Renal cortical epithelial cell (primary cell): ENCODE data around the gene NES. TPM values are rescaled to one million over a fixed set of nuclear protein-coding genes. Genes with fewer than 3 reads are reported as not detected.

Source experiments
- DNase-seq: peaks from one replicate; pipeline ENCODE4 v3.0.0-alpha.2; 2011; ENCODE audit warnings: low read depth
- total RNA-seq: library from RNA; depleted of rRNA; stranded (reverse); fragments of >200 nt; gene quantifications from 2 replicates; pipeline ENCODE4 v1.2.3, GENCODE V29; 2014

The NES gene
- total RNA-seq, 1 donor from 2014 or later, result 1.6 TPM

- no peak for DNase-seq
Observed at GRCh38 chr1:156663178-156663577, 14.0 kb downstream of the NES start.

DNA sequence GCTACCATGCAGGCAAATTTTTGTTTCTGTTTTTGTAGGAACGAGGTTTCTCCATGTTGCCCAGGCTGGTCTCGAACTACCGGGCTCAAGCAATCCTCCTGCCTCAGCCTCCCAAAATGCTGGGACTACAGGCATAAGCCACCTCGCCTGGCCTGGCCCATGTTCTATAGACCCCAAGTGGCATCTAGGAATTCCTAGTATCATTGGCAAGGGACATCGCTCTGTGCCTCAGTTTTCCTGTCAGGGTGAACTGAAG, 14.5 kb downstream of the NES start:
- no peak for DNase-seq

- DNase-seq, result no peak
Observed at GRCh38 chr1:156662005-156662799, 15.0 kb downstream of the NES start.

- no peak for DNase-seq
Observed at GRCh38 chr1:156660752-156661112, 16.5 kb downstream of the NES start.

DNA sequence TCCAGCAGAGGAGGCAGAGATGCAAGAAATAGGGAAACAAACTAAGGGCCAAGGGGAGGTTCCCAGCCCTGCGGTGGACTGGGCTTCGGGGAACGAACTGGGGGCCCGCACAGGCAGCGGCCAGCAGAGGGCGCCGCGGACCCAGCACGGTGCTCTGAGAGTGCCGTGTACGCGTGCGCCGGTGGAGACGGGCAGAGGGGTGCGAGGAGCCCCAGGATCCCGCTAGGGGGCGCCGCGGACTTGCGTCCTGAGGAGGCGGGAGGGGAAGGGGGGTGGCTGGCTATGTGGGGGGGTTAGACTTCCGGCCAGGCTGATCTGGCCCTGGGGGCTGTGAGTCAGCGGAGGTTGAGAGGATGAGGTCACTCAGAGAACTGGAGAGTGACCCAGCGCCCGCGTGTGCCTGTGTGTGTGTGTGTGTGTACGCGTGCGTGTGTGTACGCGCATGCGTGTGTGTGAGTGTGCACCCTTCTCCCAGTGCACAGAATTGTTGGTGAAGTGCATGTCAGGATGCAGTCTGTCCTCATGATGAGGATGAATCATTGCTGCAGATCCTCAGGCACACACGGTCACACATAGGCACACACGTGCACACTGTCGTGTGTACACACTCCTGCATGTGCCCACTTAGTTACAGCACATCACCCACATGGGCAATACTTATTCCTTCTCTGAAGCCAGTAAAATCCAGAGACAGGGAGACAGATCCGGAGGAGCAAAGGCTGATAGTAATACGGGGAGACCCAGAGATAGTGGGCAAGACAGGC, 17.0 kb downstream of the NES start:
- DNase-seq, result peak; percentile 89

DNA sequence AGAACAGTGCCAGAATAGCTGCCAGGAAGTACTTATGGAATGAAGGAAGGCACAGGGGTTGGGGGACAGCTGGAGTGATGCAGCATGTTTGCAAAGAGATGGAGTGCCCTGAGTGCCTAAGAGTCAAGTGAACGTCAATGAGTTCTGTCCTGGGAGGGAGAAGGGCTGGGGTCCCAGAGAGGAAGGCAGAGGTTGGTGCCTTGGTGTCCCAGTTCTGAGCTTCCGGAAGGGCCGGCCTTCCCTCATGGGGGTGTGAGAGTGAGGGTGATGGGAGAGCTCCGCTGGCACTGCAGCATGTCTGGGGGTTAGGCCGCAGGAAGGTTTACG, 17.6 kb downstream of the NES start:
- DNase-seq, result no peak

GRCh38 chr1:156658945-156659574, 18.1 kb downstream of the NES start:
- no peak for DNase-seq

DNA sequence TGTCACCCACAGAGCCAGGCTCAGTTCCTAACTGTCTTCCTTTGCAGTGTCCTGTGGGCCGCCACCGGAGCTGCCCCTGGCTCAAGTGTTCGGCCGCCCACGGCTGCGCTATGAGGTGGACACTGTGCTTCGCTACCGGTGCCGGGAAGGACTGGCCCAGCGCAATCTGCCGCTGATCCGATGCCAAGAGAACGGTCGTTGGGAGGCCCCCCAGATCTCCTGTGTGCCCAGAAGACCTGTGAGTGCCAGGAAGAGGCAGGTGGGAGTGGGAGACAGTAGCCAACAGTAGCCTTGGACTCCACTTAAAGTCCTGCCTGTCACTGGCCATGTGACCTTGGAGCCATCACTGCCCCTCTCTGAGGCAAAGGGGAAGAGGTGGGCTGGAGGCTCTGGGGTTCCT, 18.7 kb downstream of the NES start:
- DNase-seq, result no peak

DNA sequence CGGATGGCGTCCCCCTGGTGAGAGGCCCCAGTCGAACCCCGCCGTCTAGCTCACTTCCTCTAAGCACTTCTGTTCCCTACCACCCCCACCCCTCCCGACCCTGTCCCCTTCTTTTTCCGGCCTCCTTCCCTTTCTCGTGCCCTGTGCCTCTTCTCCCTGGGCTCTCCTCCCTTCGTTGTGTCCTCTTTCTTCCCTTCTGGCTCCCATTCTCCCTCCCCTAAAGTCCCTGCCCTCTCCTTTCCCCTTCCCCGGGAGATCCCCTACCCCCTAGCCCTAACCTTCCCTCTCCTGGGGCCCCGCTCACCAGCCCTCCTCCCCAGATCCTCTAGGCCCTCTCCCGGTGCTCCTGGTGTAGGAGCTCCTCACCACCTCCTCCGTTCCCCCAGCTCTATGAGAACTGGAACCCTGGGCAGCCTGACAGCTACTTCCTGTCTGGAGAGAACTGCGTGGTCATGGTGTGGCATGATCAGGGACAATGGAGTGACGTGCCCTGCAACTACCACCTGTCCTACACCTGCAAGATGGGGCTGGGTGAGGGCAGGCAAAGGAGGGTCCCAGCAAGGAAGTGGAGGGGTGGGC, 19.4 kb downstream of the NES start:
- DNase-seq, result no peak

GRCh38 chr1:156656806-156657740, 20.1 kb downstream of the NES start:
- peak; percentile 19 for DNase-seq

GRCh38 chr1:156655904-156656516, 21.2 kb downstream of the NES start:
- no peak for DNase-seq

- DNase-seq, result no peak
Observed at GRCh38 chr1:156655151-156655903, 21.9 kb downstream of the NES start.

DNA sequence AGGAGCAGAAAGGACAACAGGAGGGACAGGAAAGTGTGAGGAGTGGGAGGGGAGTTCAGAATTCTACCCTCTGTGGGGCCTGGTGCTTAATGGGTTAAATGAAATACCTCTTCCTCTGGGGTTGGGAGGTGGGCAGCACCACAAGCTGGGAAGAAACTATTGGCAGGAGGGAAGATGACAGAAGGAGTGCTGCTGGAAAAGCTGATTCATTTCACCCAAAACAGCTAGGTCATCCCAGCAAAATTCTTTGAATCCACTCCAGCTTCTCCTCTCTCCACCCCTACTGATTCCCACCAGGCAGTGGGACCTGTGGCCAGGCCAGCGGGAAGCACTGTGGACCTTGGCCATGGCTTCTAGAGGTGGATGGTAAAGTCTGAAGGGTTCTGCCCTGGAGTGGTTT, 22.5 kb downstream of the NES start:
- DNase-seq, result no peak

DNA sequence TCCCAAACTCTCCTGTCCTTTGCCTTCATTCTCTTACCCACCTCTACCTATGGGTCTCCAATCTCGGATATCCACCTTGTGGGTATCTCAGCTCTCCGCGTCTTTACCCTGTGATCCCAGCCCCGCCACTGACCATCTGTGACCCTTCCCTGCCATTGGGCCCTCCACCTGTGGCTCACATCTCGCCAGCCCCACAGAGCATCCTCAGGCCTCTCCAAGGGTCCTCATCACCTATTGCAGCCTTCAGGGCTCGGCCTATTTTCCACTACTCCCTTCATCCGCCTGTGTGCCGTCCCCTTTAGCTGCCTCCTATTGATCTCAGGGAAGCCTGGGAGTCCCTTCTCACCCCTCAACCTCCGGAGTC, 24.2 kb downstream of the NES start:
- DNase-seq, result no peak

- DNase-seq, result peak; percentile 26
Observed at GRCh38 chr1:156652131-156652991, 24.8 kb downstream of the NES start.

DNA sequence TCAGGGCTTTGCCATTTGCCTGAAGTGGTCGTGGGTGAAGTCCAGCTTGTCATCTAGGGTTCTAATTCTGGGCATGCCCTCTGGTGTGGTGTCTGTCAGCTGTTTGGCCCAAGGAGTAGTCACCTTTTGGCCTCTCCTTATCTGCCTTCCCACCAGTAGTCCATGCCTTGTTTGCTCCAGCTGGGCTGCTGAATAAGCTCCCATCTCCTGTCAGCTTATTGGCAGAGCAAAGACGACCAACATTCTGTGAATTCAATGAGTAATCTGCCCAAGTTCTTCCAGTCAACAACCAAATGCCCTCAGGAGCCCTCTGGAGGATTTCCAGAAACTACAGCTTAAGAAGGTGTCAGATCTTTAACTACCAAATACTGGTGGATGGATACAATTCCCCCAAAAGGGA, 28.3 kb downstream of the NES start:
- DNase-seq, result peak; percentile 32

- no peak for DNase-seq
Observed at GRCh38 chr1:156648496-156648895, 28.7 kb downstream of the NES start.

DNA sequence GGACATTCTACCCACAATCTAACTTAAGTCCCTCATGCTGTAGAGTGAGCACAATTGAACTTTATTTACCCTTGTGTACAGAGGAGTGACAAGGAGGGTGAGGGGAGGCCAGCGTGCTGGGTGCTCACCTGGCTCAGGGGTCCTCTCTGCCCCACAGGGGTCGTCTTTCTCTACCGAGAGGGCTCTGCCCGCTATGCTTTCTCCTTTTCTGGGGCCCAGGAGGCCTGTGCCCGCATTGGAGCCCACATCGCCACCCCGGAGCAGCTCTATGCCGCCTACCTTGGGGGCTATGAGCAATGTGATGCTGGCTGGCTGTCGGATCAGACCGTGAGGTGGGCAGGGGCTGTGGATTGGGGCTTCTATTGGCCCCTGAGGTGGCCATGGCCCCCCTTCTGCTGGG, 29.9 kb downstream of the NES start:
- no peak for DNase-seq

DNA sequence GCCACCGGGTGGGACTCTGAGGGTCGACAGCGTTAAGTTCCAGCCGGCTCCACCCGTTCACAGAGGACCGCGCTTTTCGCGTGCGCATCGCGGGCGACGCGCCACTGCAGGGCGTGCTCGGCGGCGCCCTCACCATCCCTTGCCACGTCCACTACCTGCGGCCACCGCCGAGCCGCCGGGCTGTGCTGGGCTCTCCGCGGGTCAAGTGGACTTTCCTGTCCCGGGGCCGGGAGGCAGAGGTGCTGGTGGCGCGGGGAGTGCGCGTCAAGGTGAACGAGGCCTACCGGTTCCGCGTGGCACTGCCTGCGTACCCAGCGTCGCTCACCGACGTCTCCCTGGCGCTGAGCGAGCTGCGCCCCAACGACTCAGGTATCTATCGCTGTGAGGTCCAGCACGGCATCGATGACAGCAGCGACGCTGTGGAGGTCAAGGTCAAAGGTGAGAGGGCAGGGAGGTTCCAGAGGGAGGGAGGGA, 30.4 kb downstream of the NES start:
- DNase-seq, result no peak

DNA sequence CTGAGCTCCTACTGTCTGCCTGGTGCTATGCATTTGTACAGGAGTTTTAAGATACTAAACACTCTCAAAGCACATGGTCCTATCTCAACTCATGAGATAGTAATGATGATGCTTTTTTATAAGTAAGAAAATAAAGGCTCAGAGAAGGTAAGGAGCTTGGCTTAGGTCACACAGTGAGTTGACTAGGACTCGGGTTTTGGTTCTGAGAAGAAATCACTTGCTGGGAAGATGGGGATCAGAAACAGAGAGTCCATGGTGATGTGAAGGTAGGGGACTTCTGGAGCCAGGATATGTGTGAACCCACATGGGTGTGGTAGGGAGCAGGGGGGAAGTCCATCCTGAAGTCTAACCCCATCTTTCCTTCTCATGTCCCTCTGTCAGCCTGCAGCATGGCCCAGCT, 31.5 kb downstream of the NES start:
- DNase-seq, result no peak
